HEK293 (cell line): ENCODE data around the gene SYT2.

Experiments used
- CTCF ChIA-PET: fragments of 350-600 bp; formaldehyde crosslinking; extraction: SDS; loops from one replicate; lab custom pipeline; 2021; ENCODE audit warnings: antibody characterized with exemption; lab: Yijun Ruan, JAX
- POLR2A ChIA-PET: fragments of 300-600 bp; formaldehyde crosslinking; extraction: SDS; loops from one replicate; lab custom pipeline; 2020; ENCODE audit warnings: antibody characterized with exemption, inconsistent platforms; lab: Yijun Ruan, JAX
- H3K27ac ChIP-seq: fragments of 200-500 bp; sonication (Bioruptor generic); 2 replicates; pipeline ENCODE4 v1.5.1; 2014; ENCODE audit warnings: low read depth, low read length, control low read depth, inconsistent platforms; ENCODE audit errors: extremely low read depth
- H3K36me3 ChIP-seq, 2 experiments: fragments of 200-500 bp in 1 of 2; sonication (Bioruptor generic) in 1 of 2; 1 replicate in 1 of 2; 2 replicates in 1 of 2; pipeline ENCODE4 v1.5.1; 2014 to 2017; ENCODE audit warnings: inconsistent platforms in 2 of 2, low read length in 2 of 2; ENCODE audit not compliant: control insufficient read depth in 2 of 2, insufficient read depth in 1 of 2
- H3K4me1 ChIP-seq: fragments of 200-500 bp; sonication (Bioruptor generic); 2 replicates; pipeline ENCODE4 v1.5.1; 2014; ENCODE audit warnings: mild to moderate bottlenecking, low read length, inconsistent platforms; ENCODE audit not compliant: control insufficient read depth, insufficient read depth
- H3K4me3 ChIP-seq: 2 replicates; pipeline ENCODE4 v1.5.1; 2011; ENCODE audit warnings: low read depth, mild to moderate bottlenecking, control low read depth, low read length, moderate library complexity
- H3K9me3 ChIP-seq: fragments of 200-500 bp; sonication (Bioruptor generic); 2 replicates; pipeline ENCODE4 v1.5.1; 2014; ENCODE audit warnings: low read depth, low read length, inconsistent platforms; ENCODE audit not compliant: control insufficient read depth, insufficient read depth
- EGR2 ChIP-seq: fragments of 450-650 bp; formaldehyde crosslinking; IDR thresholded peaks from 2 replicates; pipeline ENCODE4 v1.5.1; 2016; ENCODE audit warnings: low read depth, missing biosample characterization, missing genetic modification characterization
- MYNN ChIP-seq: fragments of 450-650 bp; formaldehyde crosslinking; IDR thresholded peaks from 2 replicates; pipeline ENCODE4 v1.5.1; 2016; ENCODE audit warnings: missing biosample characterization, missing genetic modification characterization, borderline replicate concordance
- SCRT1 ChIP-seq: fragments of 450-650 bp; formaldehyde crosslinking; IDR thresholded peaks from 2 replicates; pipeline ENCODE4 v1.5.1; 2016; ENCODE audit warnings: missing biosample characterization, missing genetic modification characterization, borderline replicate concordance
- SP3 ChIP-seq: fragments of 450-650 bp; formaldehyde crosslinking; IDR thresholded peaks from 2 replicates; pipeline ENCODE4 v1.5.1; 2016; ENCODE audit warnings: missing biosample characterization, missing genetic modification characterization
- TRIM28 ChIP-seq: IDR thresholded peaks from 2 replicates; pipeline ENCODE4 v1.6.1; 2011; ENCODE audit warnings: low read length, control low read depth, borderline replicate concordance
- ZNF114 ChIP-seq: fragments of 450-650 bp; formaldehyde crosslinking; IDR thresholded peaks from 2 replicates; pipeline ENCODE4 v1.5.0; 2017; ENCODE audit warnings: missing biosample characterization, missing genetic modification characterization
- ZNF132 ChIP-seq: fragments of 450-650 bp; formaldehyde crosslinking; IDR thresholded peaks from 2 replicates; pipeline ENCODE4 v1.5.1; 2017; ENCODE audit warnings: missing biosample characterization, missing genetic modification characterization, borderline replicate concordance
- ZNF140 ChIP-seq: fragments of 450-650 bp; formaldehyde crosslinking; IDR thresholded peaks from 2 replicates; pipeline ENCODE4 v1.5.1; 2016; ENCODE audit warnings: missing biosample characterization, missing genetic modification characterization
- ZNF175 ChIP-seq: fragments of 450-650 bp; formaldehyde crosslinking; IDR thresholded peaks from 2 replicates; pipeline ENCODE4 v1.5.1; 2016; ENCODE audit warnings: missing biosample characterization, missing genetic modification characterization
- ZNF184 ChIP-seq: fragments of 450-650 bp; IDR thresholded peaks from 2 replicates; pipeline ENCODE4 v1.5.1; 2018; ENCODE audit warnings: missing biosample characterization, mild to moderate bottlenecking, missing genetic modification characterization
- ZNF561 ChIP-seq: fragments of 450-650 bp; IDR thresholded peaks from 2 replicates; pipeline ENCODE4 v1.5.1; 2018; ENCODE audit warnings: missing biosample characterization, missing genetic modification characterization, borderline replicate concordance
- ZNF837 ChIP-seq: fragments of 450-650 bp; formaldehyde crosslinking; IDR thresholded peaks from 2 replicates; pipeline ENCODE4 v1.5.1; 2016; ENCODE audit warnings: missing biosample characterization, missing genetic modification characterization
- TF ChIP-seq, protein P1 (sequence below): fragments of 450-650 bp; formaldehyde crosslinking; IDR thresholded peaks from 2 replicates; pipeline ENCODE4 v1.5.1; 2016; ENCODE audit warnings: missing biosample characterization, missing genetic modification characterization
- TF ChIP-seq, protein P2 (sequence below): fragments of 450-650 bp; formaldehyde crosslinking; IDR thresholded peaks from 2 replicates; pipeline ENCODE4 v1.5.1; 2017; ENCODE audit warnings: missing biosample characterization, missing genetic modification characterization
- TF ChIP-seq, protein P3 (sequence below): fragments of 450-650 bp; formaldehyde crosslinking; IDR thresholded peaks from 2 replicates; pipeline ENCODE4 v1.5.1; 2016; ENCODE audit warnings: missing biosample characterization, missing genetic modification characterization
- TF ChIP-seq, protein P4 (sequence below): fragments of 450-650 bp; formaldehyde crosslinking; IDR thresholded peaks from 2 replicates; pipeline ENCODE4 v1.5.1; 2016; ENCODE audit warnings: missing biosample characterization, missing genetic modification characterization, borderline replicate concordance

The SYT2 gene

DNA sequence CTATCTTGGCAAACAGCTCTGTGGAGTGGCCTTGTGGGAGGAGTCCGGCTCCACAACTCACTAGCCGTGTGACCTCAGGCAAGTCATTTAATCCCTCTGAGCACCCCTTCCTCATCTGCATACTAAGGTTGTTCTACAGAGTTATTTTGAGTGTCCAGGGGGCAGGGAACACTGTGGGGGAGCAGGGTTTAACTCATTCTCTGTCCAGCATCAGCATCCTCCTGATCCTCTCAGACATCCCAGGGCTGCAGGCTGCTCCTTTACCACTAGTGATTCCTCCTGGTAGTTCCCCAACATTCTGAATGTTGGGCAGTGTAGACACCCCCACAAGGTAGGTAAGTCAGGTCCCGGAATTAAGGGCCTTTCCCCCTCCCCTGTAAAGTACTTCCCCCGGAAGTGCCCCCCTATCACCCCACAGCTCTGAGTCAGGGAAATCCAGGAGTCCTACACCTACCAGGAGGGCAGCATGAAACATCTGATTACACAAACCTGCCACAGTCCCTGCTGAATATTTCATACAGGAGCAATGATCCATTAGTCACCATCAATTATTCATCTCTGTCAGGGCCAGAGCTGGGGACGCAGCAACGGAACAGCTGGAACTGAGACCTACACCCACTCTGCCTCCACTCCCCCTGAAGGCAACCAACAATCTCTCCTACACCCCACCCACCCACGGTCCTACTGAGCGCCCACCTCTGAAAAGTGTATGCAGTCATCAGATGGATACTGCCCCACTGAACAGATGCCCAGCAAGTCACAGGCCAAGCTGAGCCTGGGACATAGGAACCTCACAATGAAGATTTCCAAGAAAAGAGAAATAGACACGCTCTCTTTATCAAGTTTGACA is 20.5 kb downstream of the SYT2 start (continued):
- TF ChIP-seq, protein P1, sequence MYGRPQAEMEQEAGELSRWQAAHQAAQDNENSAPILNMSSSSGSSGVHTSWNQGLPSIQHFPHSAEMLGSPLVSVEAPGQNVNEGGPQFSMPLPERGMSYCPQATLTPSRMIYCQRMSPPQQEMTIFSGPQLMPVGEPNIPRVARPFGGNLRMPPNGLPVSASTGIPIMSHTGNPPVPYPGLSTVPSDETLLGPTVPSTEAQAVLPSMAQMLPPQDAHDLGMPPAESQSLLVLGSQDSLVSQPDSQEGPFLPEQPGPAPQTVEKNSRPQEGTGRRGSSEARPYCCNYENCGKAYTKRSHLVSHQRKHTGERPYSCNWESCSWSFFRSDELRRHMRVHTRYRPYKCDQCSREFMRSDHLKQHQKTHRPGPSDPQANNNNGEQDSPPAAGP (tag by site-specific recombination): no peak
- peak; percentile 93 for TF ChIP-seq EGR2 (tag by site-specific recombination)
- TF ChIP-seq ZNF561 (tag by site-specific recombination): no peak
- no peak for TF ChIP-seq ZNF132 (tag by site-specific recombination)
- TF ChIP-seq, protein P2, sequence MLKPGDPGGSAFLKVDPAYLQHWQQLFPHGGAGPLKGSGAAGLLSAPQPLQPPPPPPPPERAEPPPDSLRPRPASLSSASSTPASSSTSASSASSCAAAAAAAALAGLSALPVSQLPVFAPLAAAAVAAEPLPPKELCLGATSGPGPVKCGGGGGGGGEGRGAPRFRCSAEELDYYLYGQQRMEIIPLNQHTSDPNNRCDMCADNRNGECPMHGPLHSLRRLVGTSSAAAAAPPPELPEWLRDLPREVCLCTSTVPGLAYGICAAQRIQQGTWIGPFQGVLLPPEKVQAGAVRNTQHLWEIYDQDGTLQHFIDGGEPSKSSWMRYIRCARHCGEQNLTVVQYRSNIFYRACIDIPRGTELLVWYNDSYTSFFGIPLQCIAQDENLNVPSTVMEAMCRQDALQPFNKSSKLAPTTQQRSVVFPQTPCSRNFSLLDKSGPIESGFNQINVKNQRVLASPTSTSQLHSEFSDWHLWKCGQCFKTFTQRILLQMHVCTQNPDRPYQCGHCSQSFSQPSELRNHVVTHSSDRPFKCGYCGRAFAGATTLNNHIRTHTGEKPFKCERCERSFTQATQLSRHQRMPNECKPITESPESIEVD (tag by site-specific recombination): no peak
- TF ChIP-seq, all 188 proteins: peak for 4

DNA sequence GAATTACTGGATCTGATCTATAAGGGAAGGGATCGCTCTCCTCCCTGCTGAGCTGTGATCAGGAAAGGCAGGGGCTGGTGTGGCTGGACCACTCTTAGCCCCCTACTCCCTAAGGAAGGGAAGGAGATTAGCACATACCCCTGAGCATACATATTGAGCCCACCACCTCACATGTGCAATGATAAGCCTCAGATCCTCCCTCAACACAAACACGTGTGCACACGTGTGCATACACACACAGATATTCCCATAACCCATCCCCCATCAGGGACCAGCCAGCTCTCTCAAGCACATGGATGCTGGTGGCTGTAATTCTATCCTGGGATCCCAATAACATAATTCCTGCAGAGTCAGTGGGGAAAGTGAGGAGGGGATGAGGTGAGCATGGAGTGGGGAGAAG is 21.2 kb downstream of the SYT2 start:
- POLR2A ChIA-PET: no interaction called here
- H3K36me3 ChIP-seq: no peaks in the 10 kb centered on the region

More for the DNA sequence above, 21.2 kb downstream of the SYT2 start:
- Histone ChIP-seq H3K4me3 (no peak overlapping the region), H3K9me3 (no peaks in the 10 kb centered on the region), H3K27ac (no peak overlapping the region), H3K4me1 (no peaks in the 10 kb centered on the region)
- CTCF ChIA-PET: no interaction called here
- no peak for TF ChIP-seq ZNF837 (tag by site-specific recombination)
- no peak for TF ChIP-seq ZNF114 (tag by site-specific recombination)
- TF ChIP-seq MYNN (tag by site-specific recombination): no peak
- no peak for TF ChIP-seq SP3 (tag by site-specific recombination)
- TF ChIP-seq ZNF140 (tag by site-specific recombination): no peak
- TF ChIP-seq, protein P3, sequence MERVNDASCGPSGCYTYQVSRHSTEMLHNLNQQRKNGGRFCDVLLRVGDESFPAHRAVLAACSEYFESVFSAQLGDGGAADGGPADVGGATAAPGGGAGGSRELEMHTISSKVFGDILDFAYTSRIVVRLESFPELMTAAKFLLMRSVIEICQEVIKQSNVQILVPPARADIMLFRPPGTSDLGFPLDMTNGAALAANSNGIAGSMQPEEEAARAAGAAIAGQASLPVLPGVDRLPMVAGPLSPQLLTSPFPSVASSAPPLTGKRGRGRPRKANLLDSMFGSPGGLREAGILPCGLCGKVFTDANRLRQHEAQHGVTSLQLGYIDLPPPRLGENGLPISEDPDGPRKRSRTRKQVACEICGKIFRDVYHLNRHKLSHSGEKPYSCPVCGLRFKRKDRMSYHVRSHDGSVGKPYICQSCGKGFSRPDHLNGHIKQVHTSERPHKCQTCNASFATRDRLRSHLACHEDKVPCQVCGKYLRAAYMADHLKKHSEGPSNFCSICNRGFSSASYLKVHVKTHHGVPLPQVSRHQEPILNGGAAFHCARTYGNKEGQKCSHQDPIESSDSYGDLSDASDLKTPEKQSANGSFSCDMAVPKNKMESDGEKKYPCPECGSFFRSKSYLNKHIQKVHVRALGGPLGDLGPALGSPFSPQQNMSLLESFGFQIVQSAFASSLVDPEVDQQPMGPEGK (tag by site-specific recombination): no peak
- no peak for TF ChIP-seq ZNF184 (tag by site-specific recombination)
- TF ChIP-seq ZNF175 (tag by site-specific recombination): no peak
- TF ChIP-seq, protein P4, sequence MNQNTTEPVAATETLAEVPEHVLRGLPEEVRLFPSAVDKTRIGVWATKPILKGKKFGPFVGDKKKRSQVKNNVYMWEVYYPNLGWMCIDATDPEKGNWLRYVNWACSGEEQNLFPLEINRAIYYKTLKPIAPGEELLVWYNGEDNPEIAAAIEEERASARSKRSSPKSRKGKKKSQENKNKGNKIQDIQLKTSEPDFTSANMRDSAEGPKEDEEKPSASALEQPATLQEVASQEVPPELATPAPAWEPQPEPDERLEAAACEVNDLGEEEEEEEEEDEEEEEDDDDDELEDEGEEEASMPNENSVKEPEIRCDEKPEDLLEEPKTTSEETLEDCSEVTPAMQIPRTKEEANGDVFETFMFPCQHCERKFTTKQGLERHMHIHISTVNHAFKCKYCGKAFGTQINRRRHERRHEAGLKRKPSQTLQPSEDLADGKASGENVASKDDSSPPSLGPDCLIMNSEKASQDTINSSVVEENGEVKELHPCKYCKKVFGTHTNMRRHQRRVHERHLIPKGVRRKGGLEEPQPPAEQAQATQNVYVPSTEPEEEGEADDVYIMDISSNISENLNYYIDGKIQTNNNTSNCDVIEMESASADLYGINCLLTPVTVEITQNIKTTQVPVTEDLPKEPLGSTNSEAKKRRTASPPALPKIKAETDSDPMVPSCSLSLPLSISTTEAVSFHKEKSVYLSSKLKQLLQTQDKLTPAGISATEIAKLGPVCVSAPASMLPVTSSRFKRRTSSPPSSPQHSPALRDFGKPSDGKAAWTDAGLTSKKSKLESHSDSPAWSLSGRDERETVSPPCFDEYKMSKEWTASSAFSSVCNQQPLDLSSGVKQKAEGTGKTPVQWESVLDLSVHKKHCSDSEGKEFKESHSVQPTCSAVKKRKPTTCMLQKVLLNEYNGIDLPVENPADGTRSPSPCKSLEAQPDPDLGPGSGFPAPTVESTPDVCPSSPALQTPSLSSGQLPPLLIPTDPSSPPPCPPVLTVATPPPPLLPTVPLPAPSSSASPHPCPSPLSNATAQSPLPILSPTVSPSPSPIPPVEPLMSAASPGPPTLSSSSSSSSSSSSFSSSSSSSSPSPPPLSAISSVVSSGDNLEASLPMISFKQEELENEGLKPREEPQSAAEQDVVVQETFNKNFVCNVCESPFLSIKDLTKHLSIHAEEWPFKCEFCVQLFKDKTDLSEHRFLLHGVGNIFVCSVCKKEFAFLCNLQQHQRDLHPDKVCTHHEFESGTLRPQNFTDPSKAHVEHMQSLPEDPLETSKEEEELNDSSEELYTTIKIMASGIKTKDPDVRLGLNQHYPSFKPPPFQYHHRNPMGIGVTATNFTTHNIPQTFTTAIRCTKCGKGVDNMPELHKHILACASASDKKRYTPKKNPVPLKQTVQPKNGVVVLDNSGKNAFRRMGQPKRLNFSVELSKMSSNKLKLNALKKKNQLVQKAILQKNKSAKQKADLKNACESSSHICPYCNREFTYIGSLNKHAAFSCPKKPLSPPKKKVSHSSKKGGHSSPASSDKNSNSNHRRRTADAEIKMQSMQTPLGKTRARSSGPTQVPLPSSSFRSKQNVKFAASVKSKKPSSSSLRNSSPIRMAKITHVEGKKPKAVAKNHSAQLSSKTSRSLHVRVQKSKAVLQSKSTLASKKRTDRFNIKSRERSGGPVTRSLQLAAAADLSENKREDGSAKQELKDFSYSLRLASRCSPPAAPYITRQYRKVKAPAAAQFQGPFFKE (tag by site-specific recombination): no peak
- no peak for TF ChIP-seq SCRT1 (tag by site-specific recombination)
- no peak for TF ChIP-seq TRIM28
